GM21526 (cell line): ENCODE measurements around the gene LRRK2.

Source experiments
- ATAC-seq: cut with Tn5 transposase; IDR thresholded peaks from one replicate; pipeline ENCODE4 v1.9.1; 2021; ENCODE audit warnings: moderate library complexity; ENCODE audit not compliant: unreplicated experiment, low FRiP score

Gene LRRK2

GRCh38 chr12:40312196-40312595 is 87.4 kb downstream of the LRRK2 start:
- ATAC-seq: no peak

- ATAC-seq: no peak
Measured at GRCh38 chr12:40312982-40313576, 88.3 kb downstream of the LRRK2 start.

- ATAC-seq: peak; percentile 80
Measured at GRCh38 chr12:40313928-40314327, 89.1 kb downstream of the LRRK2 start.

GRCh38 chr12:40314927-40315326 is 90.1 kb downstream of the LRRK2 start:
- no peak for ATAC-seq

- no peak for ATAC-seq
Measured at GRCh38 chr12:40315375-40315774, 90.6 kb downstream of the LRRK2 start.

- no peak for ATAC-seq
Measured at GRCh38 chr12:40324261-40324660, 99.5 kb downstream of the LRRK2 start.

GRCh38 chr12:40325349-40325960 is 100.7 kb downstream of the LRRK2 start:
- peak; percentile 91 for ATAC-seq

- ATAC-seq: no peak
Measured at GRCh38 chr12:40327535-40327934, 102.7 kb downstream of the LRRK2 start.

- ATAC-seq: no peak
Measured at GRCh38 chr12:40330180-40330579, 105.4 kb downstream of the LRRK2 start.

GRCh38 chr12:40331886-40332285 is 107.1 kb downstream of the LRRK2 start:
- no peak for ATAC-seq

GRCh38 chr12:40335991-40336390 is 111.2 kb downstream of the LRRK2 start:
- ATAC-seq: no peak

- peak; percentile 81 for ATAC-seq
Measured at GRCh38 chr12:40336573-40337199, 111.9 kb downstream of the LRRK2 start.

GRCh38 chr12:40338071-40338470 is 113.3 kb downstream of the LRRK2 start:
- ATAC-seq: no peak

GRCh38 chr12:40338621-40339020 is 113.8 kb downstream of the LRRK2 start:
- no peak for ATAC-seq

GRCh38 chr12:40342010-40342409 is 117.2 kb downstream of the LRRK2 start:
- no peak for ATAC-seq

GRCh38 chr12:40343124-40343523 is 118.3 kb downstream of the LRRK2 start:
- no peak for ATAC-seq

- ATAC-seq: no peak
Measured at GRCh38 chr12:40344312-40344711, 119.5 kb downstream of the LRRK2 start.

- ATAC-seq: no peak
Measured at GRCh38 chr12:40351976-40352375, 127.2 kb downstream of the LRRK2 start.

- peak; percentile 81 for ATAC-seq
Measured at GRCh38 chr12:40375076-40375475, 150.3 kb downstream of the LRRK2 start.

GRCh38 chr12:40376533-40377267 is 151.9 kb downstream of the LRRK2 start:
- no peak for ATAC-seq

- ATAC-seq: no peak
Measured at GRCh38 chr12:40378691-40379090, 153.9 kb downstream of the LRRK2 start.
